ENCODE results near the gene AKAP13. TPM values are rescaled to one million over a fixed set of nuclear protein-coding genes. Genes with fewer than 3 reads are reported as not detected.
A peak's percentile ranks its signal among the peaks of the same experiment; 100 is the strongest.

AKAP13 gene
- total and polyA plus RNA-seq, 2 donors (not counting 1 experiment from before 2014, with no cell fraction given): 73.8 to 358 TPM

- H3K27me3 ChIP-seq (replicated peaks in 1 of 4; ENCODE audit: control extremely low read depth in 1 of 4, control insufficient read depth in 3 of 4, insufficient read depth in 4 of 4, low read length in 3 of 4): no peaks in the 10 kb centered on the region
- no peak overlapping the region for H3K4me2 ChIP-seq (replicated peaks; ENCODE audit: low read depth, low read length, poor library complexity, severe bottlenecking)
- TF ChIP-seq EZH2 (IDR thresholded peaks at IDR 0.05; ENCODE audit: borderline replicate concordance, insufficient read depth, low read depth, low read length, poor library complexity, severe bottlenecking) (no peak), CTCF (IDR thresholded peaks at IDR 0.05) (no peak)
- H3K9ac ChIP-seq (ENCODE audit: low read length): no peak overlapping the region
- Mint-ChIP-seq H3K27ac (peak overlapping the region; percentile 73), H3K9me3 (ENCODE audit: insufficient read depth) (no peaks in the 10 kb centered on the region), H3K4me1 (peaks cover 49% of the 10 kb centered on the region), H3K4me3 (peak overlapping the region; percentile 24), H3K27me3 (no peaks in the 10 kb centered on the region)
- 90% methylated on average over 4 of the region's 6 CpGs for WGBS (ENCODE audit: insufficient coverage)
- intact Hi-C loops (cut with micrococcal nuclease): no loop called here
- peaks cover 40 to 46% of the 10 kb centered on the region in 2 donors for H3K4me1 ChIP-seq (ENCODE audit: control insufficient read depth in 2 of 2, insufficient read depth in 2 of 2, low read length in 2 of 2)
- ATAC-seq (ENCODE audit: low read depth): no peak
- no peaks in the 10 kb centered on the region for H4K20me1 ChIP-seq (ENCODE audit: control insufficient read depth, insufficient read depth, low read length, poor library complexity, severe bottlenecking)
- peaks cover 2% of the 10 kb centered on the region for H3K79me2 ChIP-seq (ENCODE audit: control insufficient read depth, insufficient read depth, low read length)
- H3K36me3 ChIP-seq (replicated peaks in 1 of 2; ENCODE audit: control extremely low read depth in 1 of 2, control insufficient read depth in 1 of 2, extremely low read depth in 1 of 2, insufficient read depth in 2 of 2, low read length in 1 of 2): no peaks in the 10 kb centered on the region
- H3K27ac ChIP-seq (ENCODE audit: low read length in 2 of 2): no peak overlapping the region
- H3K9me3 ChIP-seq (ENCODE audit: control extremely low read depth in 1 of 3, control insufficient read depth in 2 of 3, insufficient read depth in 1 of 3, low read length in 2 of 3): peaks cover 0 to 4% (median 0%) of the 10 kb centered on the region in 3 donors
- POLR2A ChIA-PET: interaction anchor here (0.7 kb wide), 1 partner anchor 20 kb away, joined by 3 read pairs; no protein-coding TSS in a partner anchor
- H2AFZ ChIP-seq (ENCODE audit: insufficient read depth, low read depth, low read length, poor library complexity, severe bottlenecking): no peak overlapping the region
- CTCF ChIA-PET: interaction anchor here (1.2 to 10.9 kb wide), 4 partner anchors 10 to 77 kb away, joined by 5 to 231 read pairs (median 148); no protein-coding TSS in a partner anchor
- DNase-seq: no peak
- no peak overlapping the region for H3K4me3 ChIP-seq (ENCODE audit: control extremely low read depth in 1 of 5, extremely low read depth in 1 of 5, insufficient read depth in 1 of 5, low read depth in 2 of 5, low read length in 4 of 5)
Measured at GRCh38 chr15:85333132-85333831, 47.1 kb upstream of the AKAP13 start.

DNA sequence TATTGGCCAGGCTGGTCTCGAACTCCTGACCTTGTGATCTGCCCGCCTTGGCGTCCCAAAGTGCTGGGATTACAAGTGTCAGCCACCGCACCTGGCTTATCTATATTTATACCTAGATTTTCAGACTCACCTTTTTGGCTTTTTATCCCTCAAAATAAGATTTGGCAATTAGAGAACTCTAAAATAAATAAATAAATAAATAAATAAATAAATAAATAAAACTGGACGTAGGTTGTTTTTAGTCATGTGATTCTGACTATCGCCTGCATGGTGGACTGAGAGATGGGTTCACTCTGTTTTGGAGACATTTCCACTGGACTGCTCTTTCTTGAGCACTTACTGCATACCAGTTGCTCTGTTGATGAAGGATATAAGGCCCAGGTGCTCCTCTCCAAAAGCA lies 46.2 kb upstream of the AKAP13 start:
- Mint-ChIP-seq H3K4me1 (peaks cover 42% of the 10 kb centered on the region), H3K4me3 (no peak overlapping the region), H3K27me3 (no peaks in the 10 kb centered on the region), H3K9me3 (ENCODE audit: insufficient read depth) (no peaks in the 10 kb centered on the region), H3K27ac (no peak overlapping the region)
- ChIA-PET CTCF (interaction anchor here (8.8 to 10.9 kb wide), 2 partner anchors 19 to 76 kb away, joined by 195 to 231 read pairs; no protein-coding TSS in a partner anchor), POLR2A (no interaction called here)
- no peak overlapping the region for H2AFZ ChIP-seq (ENCODE audit: insufficient read depth, low read depth, low read length, poor library complexity, severe bottlenecking)
- peaks cover 2% of the 10 kb centered on the region for H3K79me2 ChIP-seq (ENCODE audit: control insufficient read depth, insufficient read depth, low read length)
- H3K4me3 ChIP-seq (ENCODE audit: control extremely low read depth in 1 of 5, extremely low read depth in 1 of 5, insufficient read depth in 1 of 5, low read depth in 2 of 5, low read length in 4 of 5): no peak overlapping the region
- DNase-seq (no peak), ATAC-seq (ENCODE audit: low read depth) (no peak)
- TF ChIP-seq EZH2 (IDR thresholded peaks at IDR 0.05; ENCODE audit: borderline replicate concordance, insufficient read depth, low read depth, low read length, poor library complexity, severe bottlenecking): no peak
- no peak for TF ChIP-seq CTCF (IDR thresholded peaks at IDR 0.05)
- no peak overlapping the region for H3K27ac ChIP-seq (ENCODE audit: low read length in 2 of 2)
- H3K4me1 ChIP-seq (ENCODE audit: control insufficient read depth in 2 of 2, insufficient read depth in 2 of 2, low read length in 2 of 2): peaks cover 32 to 38% of the 10 kb centered on the region in 2 donors
- H3K27me3 ChIP-seq (replicated peaks in 1 of 4; ENCODE audit: control extremely low read depth in 1 of 4, control insufficient read depth in 3 of 4, insufficient read depth in 4 of 4, low read length in 3 of 4): no peaks in the 10 kb centered on the region
- peaks cover 0 to 4% (median 0%) of the 10 kb centered on the region in 3 donors for H3K9me3 ChIP-seq (ENCODE audit: control extremely low read depth in 1 of 3, control insufficient read depth in 2 of 3, insufficient read depth in 1 of 3, low read length in 2 of 3)
- WGBS (ENCODE audit: insufficient coverage): no CpG with 5 or more reads among the region's 6 CpGs
- intact Hi-C loops (cut with micrococcal nuclease): no loop called here
- H4K20me1 ChIP-seq (ENCODE audit: control insufficient read depth, insufficient read depth, low read length, poor library complexity, severe bottlenecking): no peaks in the 10 kb centered on the region
- H3K36me3 ChIP-seq (replicated peaks in 1 of 2; ENCODE audit: control extremely low read depth in 1 of 2, control insufficient read depth in 1 of 2, extremely low read depth in 1 of 2, insufficient read depth in 2 of 2, low read length in 1 of 2): no peaks in the 10 kb centered on the region
- no peak overlapping the region for H3K4me2 ChIP-seq (replicated peaks; ENCODE audit: low read depth, low read length, poor library complexity, severe bottlenecking)
- no peak overlapping the region for H3K9ac ChIP-seq (ENCODE audit: low read length)

Data from B cell (primary cell).